Effector memory CD8-positive, alpha-beta T cell (primary cell): ENCODE results near the gene PRKAG2.
A peak's percentile ranks its signal among the peaks of the same experiment; 100 is the strongest.

Experiments
- ATAC-seq: fragments of 150-1000 bp; cut with Tn5 transposase; replicated peaks from 2 replicates; pipeline ENCODE4 v1.10.0; 2021; ENCODE audit warnings: mild to moderate bottlenecking, moderate library complexity
- DNase-seq, 3 experiments: peaks; one replicate each; pipeline ENCODE4 v3.0.0; 2021
- H3K27ac Mint-ChIP-seq, 2 donors: one replicate each; pipeline ENCODE4 v1.8.0; 2022; ENCODE audit warnings: mild to moderate bottlenecking in 2 of 2, mixed read lengths in 2 of 2, moderate library complexity in 2 of 2
- H3K27me3 Mint-ChIP-seq, 2 donors: one replicate each; pipeline ENCODE4 v1.8.0; 2022; ENCODE audit warnings: mixed read lengths in 2 of 2
- H3K36me3 Mint-ChIP-seq: one replicate; pipeline ENCODE4 v1.8.0; 2022; ENCODE audit warnings: mild to moderate bottlenecking, moderate library complexity, mixed read lengths; ENCODE audit not compliant: insufficient read depth
- H3K4me1 Mint-ChIP-seq, 2 donors: one replicate each; pipeline ENCODE4 v1.8.0; 2022; ENCODE audit warnings: low read depth in 2 of 2, mixed read lengths in 2 of 2
- H3K4me3 Mint-ChIP-seq, 2 donors: one replicate each; pipeline ENCODE4 v1.8.0; 2022; ENCODE audit warnings: mild to moderate bottlenecking in 2 of 2, mixed read lengths in 2 of 2, moderate library complexity in 2 of 2
- H3K9me3 Mint-ChIP-seq, 2 donors: one replicate each; pipeline ENCODE4 v1.8.0; 2022; ENCODE audit warnings: mixed read lengths in 2 of 2

Gene PRKAG2

GRCh38 chr7:151572136-151572535, 304.8 kb downstream of the PRKAG2 start:
- Mint-ChIP-seq H3K27ac (no peak overlapping the region), H3K36me3 (peaks cover 27% of the 10 kb centered on the region), H3K27me3 (no peaks in the 10 kb centered on the region), H3K4me3 (no peak overlapping the region), H3K9me3 (no peaks in the 10 kb centered on the region), H3K4me1 (no peaks in the 10 kb centered on the region)
- ATAC-seq (no peak), DNase-seq (no peak)

- Mint-ChIP-seq H3K4me3 (no peak overlapping the region), H3K27me3 (no peaks in the 10 kb centered on the region), H3K9me3 (no peaks in the 10 kb centered on the region), H3K27ac (no peak overlapping the region), H3K36me3 (peaks cover 27% of the 10 kb centered on the region), H3K4me1 (no peaks in the 10 kb centered on the region)
- ATAC-seq (no peak), DNase-seq (no peak)
Observed at GRCh38 chr7:151571471-151571870, 305.4 kb downstream of the PRKAG2 start.

GRCh38 chr7:151570366-151570915, 306.5 kb downstream of the PRKAG2 start:
- ATAC-seq, result no peak
- H3K36me3 Mint-ChIP-seq, result peaks cover 22% of the 10 kb centered on the region
- H3K4me1 Mint-ChIP-seq, result no peaks in the 10 kb centered on the region
- DNase-seq, result no peak
- no peaks in the 10 kb centered on the region for H3K27me3 Mint-ChIP-seq
- no peaks in the 10 kb centered on the region for H3K9me3 Mint-ChIP-seq
- no peak overlapping the region for H3K4me3 Mint-ChIP-seq
- H3K27ac Mint-ChIP-seq, result no peak overlapping the region

GRCh38 chr7:151568956-151569940, 307.7 kb downstream of the PRKAG2 start:
- DNase-seq (no peak), ATAC-seq (no peak)
- no peak overlapping the region for H3K27ac Mint-ChIP-seq
- no peaks in the 10 kb centered on the region for H3K27me3 Mint-ChIP-seq
- H3K36me3 Mint-ChIP-seq, result peaks cover 27% of the 10 kb centered on the region
- H3K4me3 Mint-ChIP-seq, result no peak overlapping the region
- no peaks in the 10 kb centered on the region for H3K9me3 Mint-ChIP-seq
- H3K4me1 Mint-ChIP-seq, result no peaks in the 10 kb centered on the region

- no peak overlapping the region for H3K4me3 Mint-ChIP-seq
- peaks cover 34% of the 10 kb centered on the region for H3K36me3 Mint-ChIP-seq
- no peaks in the 10 kb centered on the region for H3K27me3 Mint-ChIP-seq
- ATAC-seq (no peak), DNase-seq (no peak)
- H3K4me1 Mint-ChIP-seq, result no peaks in the 10 kb centered on the region
- no peaks in the 10 kb centered on the region for H3K9me3 Mint-ChIP-seq
- H3K27ac Mint-ChIP-seq, result no peak overlapping the region
Observed at GRCh38 chr7:151566897-151567320, 310.0 kb downstream of the PRKAG2 start.

GRCh38 chr7:151565541-151565940, 311.4 kb downstream of the PRKAG2 start:
- Mint-ChIP-seq H3K9me3 (no peaks in the 10 kb centered on the region), H3K4me3 (no peak overlapping the region), H3K27me3 (no peaks in the 10 kb centered on the region), H3K36me3 (peaks cover 33% of the 10 kb centered on the region), H3K4me1 (no peaks in the 10 kb centered on the region), H3K27ac (no peak overlapping the region)
- no peak for DNase-seq
- no peak for ATAC-seq

- Mint-ChIP-seq H3K4me1 (no peaks in the 10 kb centered on the region), H3K27ac (peak overlapping the region in 1 of 2 donors; percentile 58), H3K27me3 (no peaks in the 10 kb centered on the region), H3K4me3 (peak overlapping the region in 1 of 2 donors; percentile 35), H3K36me3 (peaks cover 56% of the 10 kb centered on the region), H3K9me3 (no peaks in the 10 kb centered on the region)
- ATAC-seq, result no peak
- DNase-seq, result no peak
Observed at GRCh38 chr7:151560243-151560642, 316.7 kb downstream of the PRKAG2 start.

- H3K4me1 Mint-ChIP-seq, result no peaks in the 10 kb centered on the region
Observed at GRCh38 chr7:151559557-151560183, 317.2 kb downstream of the PRKAG2 start.

GRCh38 chr7:151558575-151558974, 318.3 kb downstream of the PRKAG2 start:
- Mint-ChIP-seq H3K27me3 (no peaks in the 10 kb centered on the region), H3K4me3 (no peak overlapping the region), H3K36me3 (peaks cover 51% of the 10 kb centered on the region), H3K4me1 (no peaks in the 10 kb centered on the region), H3K27ac (peak overlapping the region in 1 of 2 donors; percentile 58), H3K9me3 (no peaks in the 10 kb centered on the region)
- DNase-seq, result no peak
- no peak for ATAC-seq

More at GRCh38 chr7:151559557-151560183, 317.2 kb downstream of the PRKAG2 start:
- H3K27ac Mint-ChIP-seq, result peak overlapping the region in 1 of 2 donors; percentile 58
- DNase-seq (no peak), ATAC-seq (no peak)
- H3K9me3 Mint-ChIP-seq, result no peaks in the 10 kb centered on the region
- H3K4me3 Mint-ChIP-seq, result peak overlapping the region in 1 of 2 donors; percentile 35
- H3K36me3 Mint-ChIP-seq, result peaks cover 52% of the 10 kb centered on the region
- H3K27me3 Mint-ChIP-seq, result no peaks in the 10 kb centered on the region

- Mint-ChIP-seq H3K36me3 (peaks cover 38% of the 10 kb centered on the region), H3K9me3 (no peaks in the 10 kb centered on the region), H3K4me1 (peaks cover 0 to 12% of the 10 kb centered on the region in 2 donors), H3K27ac (no peak overlapping the region), H3K27me3 (no peaks in the 10 kb centered on the region), H3K4me3 (no peak overlapping the region)
- DNase-seq, result no peak
- no peak for ATAC-seq
Observed at GRCh38 chr7:151556592-151556991, 320.3 kb downstream of the PRKAG2 start.

- H3K4me1 Mint-ChIP-seq, result peaks cover 8 to 16% of the 10 kb centered on the region in 2 donors
- H3K9me3 Mint-ChIP-seq, result no peaks in the 10 kb centered on the region
- no peaks in the 10 kb centered on the region for H3K27me3 Mint-ChIP-seq
- H3K36me3 Mint-ChIP-seq, result peaks cover 21% of the 10 kb centered on the region
- DNase-seq, result no peak
- no peak overlapping the region for H3K27ac Mint-ChIP-seq
- no peak for ATAC-seq
- H3K4me3 Mint-ChIP-seq, result no peak overlapping the region
Observed at GRCh38 chr7:151553356-151553755, 323.6 kb downstream of the PRKAG2 start.

GRCh38 chr7:151552352-151553028, 324.4 kb downstream of the PRKAG2 start:
- DNase-seq (no peak), ATAC-seq (peak; percentile 42)
- Mint-ChIP-seq H3K27ac (peak overlapping the region in 1 of 2 donors; percentile 88), H3K27me3 (no peaks in the 10 kb centered on the region), H3K36me3 (peaks cover 15% of the 10 kb centered on the region), H3K4me1 (peaks cover 8 to 16% of the 10 kb centered on the region in 2 donors), H3K9me3 (no peaks in the 10 kb centered on the region), H3K4me3 (peak overlapping the region in 1 of 2 donors; percentile 17)

GRCh38 chr7:151551820-151552219, 325.1 kb downstream of the PRKAG2 start:
- H3K4me3 Mint-ChIP-seq, result no peak overlapping the region

More at GRCh38 chr7:151551820-151552219, 325.1 kb downstream of the PRKAG2 start:
- peaks cover 8 to 16% of the 10 kb centered on the region in 2 donors for H3K4me1 Mint-ChIP-seq
- no peak for ATAC-seq
- no peaks in the 10 kb centered on the region for H3K9me3 Mint-ChIP-seq
- H3K27ac Mint-ChIP-seq, result peak overlapping the region in 1 of 2 donors; percentile 88
- no peak for DNase-seq
- peaks cover 9% of the 10 kb centered on the region for H3K36me3 Mint-ChIP-seq
- H3K27me3 Mint-ChIP-seq, result no peaks in the 10 kb centered on the region
